ENCODE results near the gene GBP2. TPM values are rescaled to one million over a fixed set of nuclear protein-coding genes. Genes with fewer than 3 reads are reported as not detected.
A peak's percentile ranks its signal among the peaks of the same experiment; 100 is the strongest.

GBP2 gene
- total RNA-seq, 1 experiment from 2014 or later: 48.5 TPM

GRCh38 chr1:89065079-89065868 is 60.6 kb downstream of the GBP2 start, which contains the start of gene GBP1:
TSS of gene GBP1 (minus strand) at chr1:89065208. CDS start at chr1:89063234, 1,974 bp downstream.
- DNase-seq (ENCODE audit: low spot score): peak; percentile 74

- no peak for DNase-seq (ENCODE audit: low spot score)
These were observed 61.3 kb downstream of the GBP2 start for GRCh38 chr1:89064632-89065031.

DNA sequence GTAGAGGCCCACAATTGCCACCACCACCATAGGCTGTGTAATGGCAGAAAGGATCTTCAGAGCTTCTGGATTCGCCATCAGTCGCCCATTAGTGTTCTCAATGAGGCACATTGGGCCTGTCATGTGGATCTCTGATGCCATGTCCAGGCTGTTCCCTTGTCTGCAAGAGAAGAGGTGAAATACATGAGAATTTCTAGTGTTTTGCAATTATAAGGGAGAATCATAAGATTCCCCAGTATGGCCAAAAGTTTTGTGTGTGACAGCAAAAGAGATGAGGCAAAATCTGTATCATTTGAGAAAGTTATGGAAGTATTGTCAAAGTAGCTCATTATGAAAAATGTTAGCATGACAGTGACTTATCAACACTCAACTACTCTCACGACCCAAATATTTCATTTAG is 62.8 kb downstream of the GBP2 start:
- no peak for DNase-seq (ENCODE audit: low spot score)

DNA sequence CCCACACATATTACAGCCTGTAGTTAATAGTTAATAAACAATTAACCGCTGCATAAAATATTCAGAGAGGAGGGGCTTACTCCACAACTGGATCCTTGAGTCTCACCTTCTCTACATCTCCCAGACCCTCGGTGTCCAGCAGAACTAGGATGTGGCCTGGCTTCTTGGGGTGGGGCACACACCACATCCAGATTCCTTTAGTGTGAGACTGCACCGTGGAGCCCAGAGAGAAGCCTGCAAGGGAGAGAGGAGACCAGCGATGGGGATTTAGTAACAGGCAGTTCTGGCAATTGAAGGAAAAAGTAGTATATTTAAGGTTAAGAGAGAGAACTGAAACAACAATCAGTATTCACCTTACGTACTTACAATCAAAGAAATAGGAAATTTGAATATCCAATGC is 65.8 kb downstream of the GBP2 start:
- no peak for DNase-seq (ENCODE audit: low spot score)

Other genes starting within 250 kb of the GBP2 start
- 42.5 and 56.3 TPM in 2 replicates for gene GTF2B, start 234.5 kb downstream of the GBP2 start, total RNA-seq (2014; rRNA removed; shearing (Covaris generic))
- gene KYAT3, start 133.5 kb downstream of the GBP2 start, total RNA-seq (2014; rRNA removed; shearing (Covaris generic)): 6.6 and 9.6 TPM in 2 replicates
- gene RBMXL1, start 133.5 kb downstream of the GBP2 start, total RNA-seq (2014; rRNA removed; shearing (Covaris generic)): 4.8 and 11.2 TPM in 2 replicates
- gene GBP3, start 103.2 kb downstream of the GBP2 start, total RNA-seq (2014; rRNA removed; shearing (Covaris generic)): 2.1 and 2.4 TPM in 2 replicates
- gene GBP1, start 60.9 kb downstream of the GBP2 start, total RNA-seq (2014; rRNA removed; shearing (Covaris generic)): 18.7 and 23.5 TPM in 2 replicates
- gene GBP7, start 49.9 kb upstream of the GBP2 start, total RNA-seq (2014; rRNA removed; shearing (Covaris generic)): not detected in 2 replicates
- gene GBP4, start 72.8 kb upstream of the GBP2 start, total RNA-seq (2014; rRNA removed; shearing (Covaris generic)): 1.0 and 2.5 TPM in 2 replicates
- gene GBP5, start 146.7 kb upstream of the GBP2 start, total RNA-seq (2014; rRNA removed; shearing (Covaris generic)): 0.25 TPM in 1 of 2 replicates, not detected in the other
- 0.10 TPM in 1 of 2 replicates, not detected in the other for gene GBP6, start 237.9 kb upstream of the GBP2 start, total RNA-seq (2014; rRNA removed; shearing (Covaris generic))